DMS53 treated with DMSO at 0.1 percent for 48 hours (cell line): ENCODE data around the gene PARL.

Experiments
- DNase-seq: peaks from one replicate; lab custom pipeline; 2025; ENCODE audit not compliant: unreplicated experiment; lab: John Stamatoyannopoulos, UW

The PARL gene, protein sequence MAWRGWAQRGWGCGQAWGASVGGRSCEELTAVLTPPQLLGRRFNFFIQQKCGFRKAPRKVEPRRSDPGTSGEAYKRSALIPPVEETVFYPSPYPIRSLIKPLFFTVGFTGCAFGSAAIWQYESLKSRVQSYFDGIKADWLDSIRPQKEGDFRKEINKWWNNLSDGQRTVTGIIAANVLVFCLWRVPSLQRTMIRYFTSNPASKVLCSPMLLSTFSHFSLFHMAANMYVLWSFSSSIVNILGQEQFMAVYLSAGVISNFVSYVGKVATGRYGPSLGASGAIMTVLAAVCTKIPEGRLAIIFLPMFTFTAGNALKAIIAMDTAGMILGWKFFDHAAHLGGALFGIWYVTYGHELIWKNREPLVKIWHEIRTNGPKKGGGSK

GRCh38 chr3:183884427-183885296 lies at the start of gene PARL:
TSS of gene PARL (minus strand) at chr3:183884880. CDS start at chr3:183884846, 34 bp downstream.
- peak; percentile 80 for DNase-seq

DNA sequence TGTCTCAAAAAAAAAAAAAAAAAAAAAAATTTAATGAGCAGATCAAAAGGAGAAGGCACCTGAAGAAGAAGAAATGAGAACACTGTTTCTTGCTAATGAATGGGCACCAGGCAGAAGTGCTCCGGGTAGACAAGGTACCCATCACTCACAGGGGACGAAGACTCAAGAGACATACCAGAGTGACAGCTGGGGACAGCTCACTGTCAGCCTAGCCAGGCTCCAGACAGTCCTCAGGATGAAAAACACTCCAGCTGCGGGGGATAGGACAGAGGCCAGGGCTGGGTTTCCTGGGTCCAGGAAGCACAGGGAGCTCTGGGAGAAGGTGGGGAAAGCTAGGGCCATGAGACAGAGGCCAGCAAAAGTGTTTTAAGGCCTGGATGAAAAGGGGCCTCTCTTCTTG lies 48.5 kb upstream of the PARL start:
- no peak for DNase-seq

- no peak for DNase-seq
These were observed 47.2 kb upstream of the PARL start for GRCh38 chr3:183931881-183932280.

- no peak for DNase-seq
These were observed 45.4 kb upstream of the PARL start for GRCh38 chr3:183930086-183930485.

GRCh38 chr3:183927059-183927458 lies 42.4 kb upstream of the PARL start:
- DNase-seq = no peak

- no peak for DNase-seq
These were observed 40.3 kb upstream of the PARL start for GRCh38 chr3:183924956-183925355.

DNA sequence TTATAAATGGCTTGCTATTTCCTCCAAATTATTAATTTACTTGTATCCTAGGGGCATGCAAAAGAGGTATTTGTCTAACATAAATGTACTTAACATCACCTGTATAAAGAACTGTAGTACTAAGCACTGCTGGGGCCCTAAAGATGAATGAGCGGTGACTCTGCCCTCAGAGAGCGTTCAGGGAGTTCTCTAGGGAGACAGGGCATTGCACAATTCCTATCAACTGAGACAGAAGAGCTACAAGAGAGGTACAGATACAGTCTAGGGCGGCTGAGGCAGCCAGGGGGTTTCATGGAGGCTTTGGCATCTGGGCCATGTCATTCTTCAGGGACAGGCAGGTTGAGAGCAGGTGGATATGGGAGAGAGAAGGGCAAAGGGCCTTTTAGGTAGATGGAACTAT lies 39.9 kb upstream of the PARL start:
- DNase-seq = no peak

DNA sequence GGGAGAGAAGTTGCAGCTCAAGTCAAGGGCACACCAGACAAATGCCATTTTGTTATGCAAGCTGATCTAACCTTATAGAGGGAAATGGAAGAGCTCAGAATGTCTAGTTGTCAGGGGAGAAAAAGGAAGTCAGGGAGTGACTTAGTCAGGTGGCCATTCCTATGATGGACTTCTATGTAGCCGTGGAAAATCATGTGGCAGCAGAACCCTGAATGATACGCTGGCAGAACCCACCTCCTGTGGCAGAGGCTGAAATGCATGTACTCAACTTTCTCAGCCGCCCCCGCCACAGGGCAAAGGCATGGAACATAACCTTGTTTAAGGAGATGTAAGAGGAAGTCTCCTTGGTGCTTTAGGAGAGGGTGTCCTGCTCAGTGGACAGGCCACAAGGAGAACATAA lies 37.7 kb upstream of the PARL start:
- no peak for DNase-seq

DNA sequence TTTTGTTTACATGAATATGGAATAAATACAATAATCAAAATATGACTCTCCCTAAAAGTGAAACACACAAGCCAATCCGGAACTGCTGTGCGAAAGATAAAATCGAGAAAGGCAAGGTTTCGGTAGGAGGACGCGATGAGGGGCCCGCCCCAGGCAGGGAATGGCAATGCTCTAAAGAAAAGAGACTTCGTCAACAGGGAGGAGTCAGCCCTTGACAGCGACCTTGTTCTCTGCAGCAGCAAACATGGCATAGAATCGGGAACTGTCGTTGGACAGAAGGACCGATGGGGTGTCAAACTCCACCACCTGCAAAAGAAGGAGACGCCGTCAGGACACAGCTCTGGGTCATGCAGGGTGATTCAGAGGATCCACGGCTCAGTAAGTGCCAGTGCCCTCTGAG lies 36.4 kb upstream of the PARL start:
- no peak for DNase-seq

- DNase-seq = no peak
These were observed 35.7 kb upstream of the PARL start for GRCh38 chr3:183920416-183920815.

DNA sequence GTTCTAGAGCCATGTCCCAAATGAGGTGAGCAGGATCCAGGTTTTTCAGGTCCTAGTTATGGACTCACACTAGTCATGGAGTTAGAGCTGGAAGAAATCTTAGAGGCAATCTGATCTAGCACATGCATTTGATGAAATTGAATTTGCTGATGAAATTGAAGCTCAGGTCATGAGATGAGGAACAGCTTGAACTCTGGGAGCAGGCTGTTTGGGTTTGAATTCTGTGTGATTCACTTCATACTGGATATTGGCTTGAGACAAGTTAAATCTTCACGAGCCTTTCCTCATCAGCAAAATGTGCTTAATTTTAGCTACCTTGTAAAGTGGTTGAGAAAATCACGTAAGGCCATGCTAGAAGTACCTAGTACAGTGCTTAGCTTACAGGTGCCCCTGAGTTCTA lies 33.5 kb upstream of the PARL start:
- DNase-seq = no peak

DNA sequence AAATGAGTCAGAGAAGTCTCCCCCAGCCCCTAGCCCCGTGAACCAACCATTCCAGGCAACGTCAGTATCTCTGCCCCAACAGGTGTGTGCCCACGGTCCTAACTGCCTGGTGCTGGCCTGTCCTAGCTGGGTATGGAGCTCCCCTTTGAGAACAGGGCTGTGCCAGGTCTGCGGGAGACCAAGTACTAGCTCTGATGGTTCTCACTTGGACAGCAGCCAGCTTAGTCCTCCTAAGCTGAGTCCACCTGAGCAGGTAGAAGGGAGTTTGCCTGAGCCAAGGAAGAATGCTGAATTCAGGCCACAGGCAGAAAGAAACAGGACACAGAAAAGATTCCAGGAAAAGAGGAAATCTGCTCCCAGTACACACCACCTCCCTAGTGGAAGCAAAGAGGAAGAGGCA lies 33.1 kb upstream of the PARL start:
- no peak for DNase-seq

- DNase-seq = no peak
These were observed 30.2 kb upstream of the PARL start for GRCh38 chr3:183914856-183915255.

DNA sequence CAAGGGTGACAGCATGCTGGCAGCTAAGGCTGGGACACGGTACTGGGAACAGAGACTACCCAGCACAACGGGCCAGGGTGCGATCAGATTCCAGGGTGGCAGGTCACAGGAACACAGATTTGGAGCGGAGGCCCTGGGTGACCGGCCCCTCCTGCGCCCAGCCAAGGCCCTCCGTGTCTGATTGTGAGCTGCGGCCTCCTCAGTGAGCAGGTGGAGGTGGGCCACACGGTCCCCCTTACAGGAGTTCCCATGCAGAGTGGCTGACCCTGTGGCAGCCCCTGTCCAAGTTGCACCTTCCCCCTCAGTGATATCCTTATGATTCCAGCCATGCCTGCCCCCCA lies 28.9 kb upstream of the PARL start:
- DNase-seq = no peak

DNA sequence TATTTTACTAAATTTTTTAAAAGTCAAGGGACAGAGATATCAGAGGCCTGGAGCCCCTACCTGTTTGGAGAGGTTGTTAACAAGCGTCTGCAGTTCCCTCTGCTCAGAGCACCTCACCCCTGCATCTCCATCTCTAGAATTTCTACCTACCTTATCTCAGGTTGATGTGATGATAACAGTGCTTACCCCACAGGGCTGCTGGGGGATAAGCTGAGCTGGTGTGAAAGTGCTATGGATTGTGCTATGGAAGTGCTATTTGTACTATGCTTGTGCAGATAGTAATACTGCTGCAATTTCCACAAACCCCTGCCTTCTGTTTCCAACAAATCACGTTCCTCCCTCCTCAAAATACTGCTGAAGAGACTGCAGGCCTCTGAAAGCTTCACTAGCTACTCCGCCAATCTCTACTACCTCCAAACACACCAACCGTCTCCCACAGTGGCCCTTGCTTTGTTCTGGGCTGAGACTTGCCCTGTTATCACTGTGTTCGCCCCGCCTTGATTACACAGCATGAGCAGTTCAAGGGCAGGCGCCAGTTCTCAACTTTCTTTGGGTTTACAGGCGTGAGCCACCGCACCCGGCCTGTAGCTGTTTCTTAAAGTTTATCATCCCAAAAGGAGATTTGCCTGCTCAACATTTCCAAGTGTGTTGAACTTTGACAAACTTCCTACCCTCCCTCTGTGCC lies 28.4 kb upstream of the PARL start:
- no peak for DNase-seq

DNA sequence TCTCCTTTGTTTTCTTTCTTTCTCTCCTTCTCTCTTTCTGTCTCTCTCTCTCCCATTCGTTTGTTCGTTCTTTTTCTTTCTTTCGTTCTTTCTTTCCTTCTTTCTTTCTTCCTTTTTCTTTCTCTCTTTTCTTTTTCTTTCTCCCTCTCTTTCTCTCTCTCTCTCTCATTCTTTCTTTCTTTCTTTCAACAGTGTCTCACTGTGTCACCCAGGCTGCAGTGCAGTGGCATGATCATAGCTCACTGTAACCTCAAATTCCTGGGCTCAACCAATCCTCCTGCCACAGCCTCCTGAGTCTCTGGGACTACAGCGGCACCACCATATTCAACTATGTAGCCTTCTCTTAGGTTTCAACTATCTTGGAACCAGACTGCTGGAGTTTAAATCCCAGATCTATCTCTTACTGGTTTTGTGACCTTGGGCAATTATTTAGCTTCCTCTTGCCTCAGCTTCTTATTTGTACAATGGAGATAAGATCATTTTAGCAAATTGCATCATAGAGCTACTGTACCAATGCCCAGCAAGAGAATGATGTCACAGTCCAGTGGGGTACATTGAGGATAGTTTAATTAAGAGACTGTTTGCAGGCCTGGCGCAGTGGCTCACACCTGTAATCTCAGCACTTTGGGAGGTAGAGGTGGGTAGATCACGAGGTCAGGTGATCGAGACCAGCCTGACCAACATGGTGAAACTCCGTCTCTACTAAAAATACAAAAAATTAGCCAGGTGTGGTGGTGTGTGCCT lies 27.3 kb upstream of the PARL start:
- no peak for DNase-seq

GRCh38 chr3:183911087-183911486 lies 26.4 kb upstream of the PARL start:
- DNase-seq = no peak

GRCh38 chr3:183909030-183909600 lies 24.4 kb upstream of the PARL start:
- no peak for DNase-seq

- DNase-seq = no peak
These were observed 23.2 kb upstream of the PARL start for GRCh38 chr3:183907911-183908331.

DNA sequence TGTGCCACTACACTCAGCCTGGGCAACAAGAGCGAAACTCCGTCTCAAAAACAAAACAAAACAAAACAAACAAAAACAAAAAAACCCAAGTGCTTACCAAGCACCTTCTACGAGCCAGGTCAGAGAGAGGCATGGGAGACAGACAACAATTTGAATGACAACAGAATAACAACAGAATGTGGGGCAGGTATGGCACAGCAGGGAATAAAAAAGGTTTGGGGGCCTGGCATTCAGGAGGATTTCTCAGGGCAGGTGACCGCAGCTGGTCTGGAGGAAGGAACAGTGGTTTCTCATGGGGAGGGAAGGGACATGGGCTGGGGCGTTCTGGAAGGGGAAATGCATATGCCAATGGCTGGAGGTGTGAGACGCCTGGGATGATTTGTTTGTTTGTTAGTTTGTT lies 22.5 kb upstream of the PARL start:
- no peak for DNase-seq
